ENCODE results near the gene KCNJ9.

Gene KCNJ9

DNA sequence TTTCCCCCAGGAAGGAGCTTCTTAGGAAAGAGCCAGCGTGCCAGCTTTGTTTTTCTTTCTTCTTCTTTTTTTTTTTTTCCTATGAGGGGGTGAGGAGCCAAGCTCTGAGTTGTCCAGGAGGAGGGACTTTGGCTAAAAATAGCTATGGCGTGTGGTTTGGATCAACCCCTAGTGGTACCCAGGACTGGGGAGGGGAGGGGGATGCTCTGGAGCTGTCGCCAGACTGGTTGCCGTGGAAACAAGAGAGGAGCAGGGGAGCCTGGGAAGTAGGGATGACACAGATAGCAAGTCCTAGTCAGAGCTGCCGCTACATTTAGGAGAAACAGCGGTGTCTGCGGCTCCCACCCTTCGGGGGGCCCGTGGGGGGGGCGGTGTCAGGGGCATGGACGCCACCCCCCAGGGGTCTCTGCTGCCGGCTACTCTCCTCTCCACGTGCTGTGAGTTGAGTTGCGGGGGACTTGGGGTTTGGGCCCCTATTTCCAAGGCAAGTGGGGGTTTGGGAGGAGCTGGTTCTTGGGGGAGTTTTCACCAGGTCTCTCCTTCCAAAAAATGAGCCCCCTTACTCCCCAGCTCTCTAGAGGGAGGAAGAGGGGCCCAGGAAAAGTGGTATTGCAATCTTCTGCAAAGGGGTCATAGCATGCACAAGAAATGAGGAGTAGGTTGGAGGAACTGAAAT lies at the start of gene KCNJ9:
Gene KCNJ9, plus strand, starts transcription at position 278 of the 676 bp plus-strand sequence. CDS start 2,493 bp downstream, outside the sequence.
- peak in 54 of 56 donors; percentile 35 to 95 (median 81) for DNase-seq

GRCh38 chr1:160032165-160032820 lies 49.0 kb upstream of the KCNJ9 start:
- no peak for DNase-seq

DNA sequence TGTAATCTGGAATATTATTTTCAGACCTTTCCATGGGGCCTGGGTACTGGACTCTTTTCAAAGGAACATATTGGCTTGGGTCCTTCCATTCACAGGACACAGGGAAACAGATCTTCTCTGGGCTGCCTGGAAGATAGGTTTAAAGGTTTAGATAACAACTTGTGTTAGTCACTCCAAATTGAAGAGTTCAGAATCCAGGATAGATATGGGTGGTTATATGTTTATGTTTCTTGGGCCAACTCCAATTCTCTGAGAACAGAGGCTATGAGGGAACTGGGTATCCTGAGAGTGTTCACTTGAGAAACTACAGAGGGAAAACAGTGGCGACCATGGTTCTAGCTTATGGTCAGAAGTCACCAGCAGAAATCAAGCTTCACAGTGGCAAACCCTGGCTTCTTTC lies 40.9 kb upstream of the KCNJ9 start:
- DNase-seq = no peak

GRCh38 chr1:160043543-160043942 lies 37.8 kb upstream of the KCNJ9 start:
- DNase-seq = no peak

DNA sequence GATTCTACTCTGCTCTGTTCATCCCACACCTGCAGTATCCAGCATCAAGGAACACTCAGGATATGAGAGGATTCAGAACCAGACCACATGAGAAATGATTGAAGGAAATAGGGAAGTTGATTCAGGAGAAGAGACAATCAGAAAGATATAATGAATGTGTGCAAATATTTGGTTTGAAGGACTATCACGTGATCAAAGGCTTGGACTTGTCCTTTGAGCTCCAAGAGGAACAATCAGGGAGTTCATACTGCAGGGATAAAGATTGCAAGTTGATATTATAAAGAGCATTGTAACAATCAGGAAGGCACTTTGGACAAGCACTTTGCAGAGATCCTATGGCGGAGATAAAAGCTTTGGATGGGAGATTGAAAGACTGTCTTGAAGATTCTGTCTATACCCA lies 35.7 kb upstream of the KCNJ9 start:
- no peak for DNase-seq

GRCh38 chr1:160046494-160047110 lies 34.7 kb upstream of the KCNJ9 start:
- DNase-seq = peak in 53 of 56 donors; percentile 37 to 97 (median 87)

DNA sequence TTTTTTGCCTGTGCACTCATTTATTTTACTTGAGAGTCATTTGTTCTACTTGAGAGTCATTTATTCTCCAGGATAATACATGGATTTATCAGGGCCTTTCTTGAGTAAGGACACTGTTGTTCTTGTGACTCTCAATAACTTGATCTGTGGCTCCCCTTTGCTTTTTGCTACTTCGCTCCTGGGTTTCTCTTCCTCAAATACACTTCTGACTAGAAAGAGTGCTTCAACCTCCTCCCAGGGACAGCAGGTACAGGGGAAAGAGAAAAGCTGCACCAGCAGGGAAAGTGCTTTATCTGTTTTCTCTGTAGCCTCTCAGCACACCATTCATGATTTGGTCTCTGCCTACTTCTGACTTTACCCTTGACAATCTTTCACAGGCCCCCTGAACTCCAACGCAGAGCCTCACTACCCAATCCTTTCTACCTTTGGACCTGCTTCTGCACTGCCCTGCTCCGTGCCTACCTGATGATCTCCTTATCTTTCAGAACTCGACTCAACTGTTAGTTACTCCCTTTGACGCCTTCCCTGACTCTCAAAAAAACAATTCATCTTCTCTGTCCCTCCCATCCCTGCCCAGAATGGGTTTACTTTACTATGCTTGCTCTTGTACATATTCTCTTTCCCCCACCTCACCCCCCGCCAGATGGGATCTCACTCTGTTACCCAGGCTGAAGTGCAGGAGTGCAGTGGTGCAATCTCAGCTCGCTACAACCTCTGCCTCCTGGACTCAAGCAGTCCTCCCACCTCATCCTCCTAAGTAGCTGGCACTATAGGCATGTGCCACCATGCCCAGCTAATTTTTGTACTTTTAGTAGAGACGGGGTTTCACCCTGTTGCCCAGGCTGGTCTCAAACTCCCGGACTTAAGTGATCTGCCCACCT lies 34.0 kb upstream of the KCNJ9 start:
- DNase-seq = no peak

GRCh38 chr1:160048335-160048734 lies 33.0 kb upstream of the KCNJ9 start:
- peak in 6 of 56 donors; percentile 7 to 34 (median 25) for DNase-seq

DNA sequence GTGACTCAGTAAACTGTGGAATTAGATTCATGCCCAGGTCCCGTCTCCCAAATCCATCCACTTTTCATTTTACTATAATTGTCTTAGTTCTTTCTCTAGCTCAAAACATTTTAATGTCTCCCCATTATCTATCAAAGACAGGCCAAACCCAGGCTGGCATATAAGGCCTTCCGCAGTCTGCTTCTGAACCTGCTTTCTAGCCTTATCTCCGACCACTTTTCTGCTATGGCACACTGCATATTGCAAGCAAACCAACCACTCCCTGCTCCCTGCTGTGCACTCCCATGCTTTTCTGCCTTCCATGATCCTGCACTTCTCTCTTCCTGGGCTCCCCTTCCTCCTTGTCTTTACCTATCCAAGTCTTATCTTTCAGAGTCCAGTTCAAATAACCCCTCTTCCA lies 32.2 kb upstream of the KCNJ9 start:
- no peak for DNase-seq

GRCh38 chr1:160050182-160050581 lies 31.2 kb upstream of the KCNJ9 start:
- DNase-seq = peak in 1 of 56 donors; percentile 14

DNA sequence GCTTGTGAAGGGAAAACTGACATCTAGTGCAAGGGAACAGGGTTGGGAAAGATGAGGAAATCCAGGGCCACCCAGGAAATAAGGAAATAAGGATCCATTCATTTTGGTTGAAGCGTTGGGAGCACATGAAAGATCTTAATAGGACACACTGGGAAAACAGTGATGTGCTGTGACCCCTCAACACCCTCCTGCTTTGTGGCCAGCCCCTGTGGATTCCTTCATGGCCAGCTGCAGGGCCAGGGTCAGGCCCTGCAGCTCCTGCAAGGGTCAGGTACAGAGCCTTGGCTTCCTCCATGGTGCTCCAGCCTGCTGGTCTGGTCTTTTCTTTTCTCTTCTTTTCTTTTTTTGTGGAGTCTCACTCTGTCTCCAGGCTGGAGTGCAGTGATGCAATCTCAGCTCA lies 30.7 kb upstream of the KCNJ9 start:
- no peak for DNase-seq

- DNase-seq = no peak
These were observed 28.4 kb upstream of the KCNJ9 start for GRCh38 chr1:160052936-160053335.

GRCh38 chr1:160053548-160054365 lies 27.6 kb upstream of the KCNJ9 start:
- peak in 6 of 56 donors; percentile 15 to 42 (median 26) for DNase-seq

- DNase-seq = no peak
These were observed 24.6 kb upstream of the KCNJ9 start for GRCh38 chr1:160056648-160057169.

DNA sequence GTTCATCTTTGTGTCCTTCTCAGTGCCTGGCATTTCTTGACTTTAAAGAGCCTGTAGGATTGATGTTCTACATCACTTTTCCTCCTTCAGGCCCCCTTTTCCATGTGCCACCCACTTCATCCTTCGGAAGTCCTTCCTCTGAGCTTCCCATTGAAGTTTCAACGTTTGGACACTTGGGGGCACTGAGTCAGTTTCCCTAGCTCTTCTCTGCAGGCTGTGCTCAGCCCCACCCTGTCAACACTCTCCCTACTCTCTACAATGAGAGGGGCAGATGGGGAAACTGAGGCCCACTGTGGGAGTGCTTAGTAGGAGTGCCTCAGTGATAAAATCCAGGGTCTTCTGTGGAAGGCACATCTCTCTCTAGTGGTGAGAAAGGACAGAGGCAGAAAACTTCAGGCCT lies 23.3 kb upstream of the KCNJ9 start:
- DNase-seq = peak in 3 of 56 donors; percentile 14 to 27 (median 20)

- peak in 36 of 56 donors; percentile 27 to 83 (median 60) for DNase-seq
These were observed 19.7 kb upstream of the KCNJ9 start for GRCh38 chr1:160061369-160062229.

DNA sequence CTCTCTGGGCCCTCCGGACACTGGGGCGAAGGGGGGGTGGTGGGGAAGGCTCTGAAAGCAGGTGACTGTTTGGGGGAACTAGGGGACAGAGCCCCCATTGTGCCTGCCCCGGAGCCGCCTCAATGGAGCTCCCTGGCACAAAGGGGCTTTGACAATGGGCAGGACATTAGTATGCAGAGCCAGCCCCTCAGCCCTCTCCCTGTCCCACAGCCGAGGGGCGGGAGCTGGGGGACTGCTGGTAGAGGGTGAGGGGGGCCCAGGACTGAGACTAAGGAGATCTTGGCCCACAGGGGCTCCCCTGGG lies 19.2 kb upstream of the KCNJ9 start:
- DNase-seq = peak in 55 of 56 donors; percentile 53 to 99 (median 95)

DNA sequence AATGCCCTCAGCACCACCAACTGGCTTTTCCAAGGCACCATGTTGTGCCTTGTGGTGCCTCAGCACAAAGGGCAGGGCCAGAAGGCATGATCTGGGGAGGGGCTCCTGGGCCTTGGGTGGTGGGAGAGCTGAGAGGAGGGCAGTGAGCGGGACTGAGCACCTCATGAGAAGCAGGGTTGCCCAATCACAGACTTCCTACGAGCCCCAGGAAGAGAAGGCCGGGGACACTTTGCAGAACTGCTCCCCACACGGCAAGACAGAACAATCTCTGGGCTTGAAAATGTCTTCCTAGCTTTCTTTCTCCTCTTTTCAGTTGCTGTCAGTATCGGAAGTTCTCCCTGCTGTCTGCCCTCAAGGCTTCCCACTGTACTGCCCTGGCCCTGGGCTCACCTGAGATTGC lies 18.2 kb upstream of the KCNJ9 start:
- peak in 1 of 56 donors; percentile 58 for DNase-seq

DNA sequence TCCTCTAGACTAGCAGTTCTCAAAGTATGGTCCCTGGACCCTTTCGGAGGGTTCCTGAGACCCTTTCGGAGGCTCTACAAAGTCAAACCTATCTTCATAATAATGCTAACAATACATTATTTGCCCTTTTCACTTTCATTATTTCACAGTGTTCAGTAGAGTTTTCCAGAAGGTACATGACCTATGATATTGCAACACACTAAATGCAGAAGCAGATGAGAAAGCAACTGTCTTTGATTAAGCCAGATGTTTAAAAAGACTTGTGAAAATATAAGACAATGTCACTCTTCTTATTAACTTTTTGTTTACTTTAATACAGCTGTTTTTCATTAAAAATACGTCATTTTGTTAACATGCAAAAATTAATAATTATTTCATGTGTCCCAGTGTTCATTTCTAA lies 17.2 kb upstream of the KCNJ9 start:
- no peak for DNase-seq

Data from nucleus accumbens (tissue), 56 donors.